GM21717 (cell line): ENCODE data around the gene ATPAF2.

ENCODE experiments used
- ATAC-seq: cut with Tn5 transposase; IDR thresholded peaks from one replicate; pipeline ENCODE4 v1.9.1; 2021; ENCODE audit warnings: mild to moderate bottlenecking, moderate library complexity; ENCODE audit not compliant: unreplicated experiment

Gene ATPAF2

DNA sequence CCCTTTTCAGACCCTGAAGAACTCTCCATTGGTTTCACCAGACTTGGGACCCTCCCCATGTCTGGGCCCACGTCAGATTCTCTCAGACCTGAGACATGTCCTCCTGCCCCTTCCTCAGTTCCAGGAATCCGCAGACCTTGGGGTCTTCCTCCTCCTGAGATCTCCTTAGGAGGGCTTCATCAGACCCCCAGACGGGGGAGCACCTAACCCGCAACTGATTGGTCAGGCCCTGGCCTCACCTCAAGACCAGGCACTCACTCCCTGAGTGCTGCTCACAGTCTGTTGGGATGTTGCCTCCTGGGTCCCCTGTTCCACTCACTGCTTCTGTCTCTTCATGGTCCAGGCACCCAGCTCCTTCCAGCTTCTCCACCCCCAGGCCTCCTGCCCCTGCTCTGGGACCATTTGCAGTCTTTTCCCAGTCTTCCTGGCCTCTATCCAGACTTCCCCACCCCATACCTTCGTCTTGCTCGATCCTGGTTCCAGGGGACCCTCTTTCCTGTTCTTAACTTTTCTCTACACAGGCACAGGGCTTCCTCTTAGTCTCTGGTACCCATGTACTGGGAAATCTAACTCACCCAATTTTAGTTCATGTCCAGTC is 1.4 kb upstream of the ATPAF2 start:
- ATAC-seq = peak; percentile 3

DNA sequence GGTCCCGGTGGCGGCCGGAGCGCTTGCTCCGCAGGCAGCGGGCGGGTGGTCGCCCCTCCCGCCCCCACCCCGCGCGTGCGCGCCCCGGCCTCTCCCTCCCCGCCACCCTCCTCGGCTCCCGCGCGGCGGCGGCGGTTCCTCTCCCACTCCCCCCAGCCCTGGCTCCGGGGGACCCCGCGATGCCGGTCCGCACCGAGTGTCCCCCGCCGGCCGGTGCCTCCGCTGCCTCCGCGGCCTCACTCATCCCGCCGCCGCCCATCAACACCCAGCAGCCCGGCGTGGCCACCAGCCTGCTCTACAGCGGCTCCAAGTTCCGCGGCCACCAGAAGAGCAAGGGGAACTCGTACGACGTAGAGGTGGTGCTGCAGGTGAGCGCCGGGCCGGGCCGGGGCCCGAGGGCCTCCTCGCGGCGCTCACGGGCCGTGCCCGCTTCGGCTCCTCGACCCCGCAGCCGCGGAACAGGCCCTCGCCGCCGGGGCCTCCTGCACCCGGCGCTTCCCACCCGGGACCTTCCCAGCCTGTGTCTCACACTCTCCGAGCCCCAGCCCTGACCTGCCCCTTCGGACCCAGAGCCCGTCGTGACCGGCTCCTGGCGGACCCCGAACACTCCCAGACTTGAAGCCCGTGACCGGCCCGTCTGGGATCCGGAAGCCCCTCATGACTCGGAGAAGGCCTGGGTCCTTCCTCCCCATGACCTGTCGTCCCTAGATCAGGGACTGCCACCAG is 730 bp upstream of the ATPAF2 start:
- peak; percentile 3 for ATAC-seq

DNA sequence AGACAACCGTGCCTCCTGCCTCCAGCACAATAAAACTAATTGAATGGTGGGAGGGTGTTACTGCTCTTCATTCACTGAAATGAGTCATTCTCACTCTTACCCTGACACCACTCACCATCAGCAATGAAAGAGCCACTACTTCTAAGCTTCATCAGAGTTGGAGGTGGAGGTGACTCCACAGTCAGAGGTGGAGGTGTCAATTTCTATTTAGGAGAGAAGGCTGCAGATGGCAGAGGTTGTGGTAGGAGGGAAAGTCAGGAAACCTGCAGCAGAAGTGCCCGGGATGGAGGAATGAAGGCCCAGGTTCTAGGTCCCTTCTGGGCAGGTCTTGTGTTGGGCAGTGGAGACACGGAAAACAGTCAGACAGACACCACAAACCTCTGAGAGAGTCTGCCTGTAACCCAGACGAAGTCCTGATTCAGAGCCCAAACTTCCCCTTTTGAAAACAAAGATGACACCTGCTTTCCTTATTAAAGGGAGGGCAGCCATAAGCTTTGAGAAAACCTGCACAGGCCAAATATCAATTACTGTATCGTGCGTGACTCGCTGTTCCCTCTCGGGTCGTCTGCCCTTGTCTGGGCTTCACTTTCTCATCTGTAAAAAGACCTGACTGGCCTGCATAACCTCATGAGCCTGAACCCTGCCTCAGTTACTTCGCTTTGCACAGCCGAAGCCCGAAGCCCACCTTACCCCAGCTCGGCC is 668 bp downstream of the ATPAF2 start:
- no peak for ATAC-seq

DNA sequence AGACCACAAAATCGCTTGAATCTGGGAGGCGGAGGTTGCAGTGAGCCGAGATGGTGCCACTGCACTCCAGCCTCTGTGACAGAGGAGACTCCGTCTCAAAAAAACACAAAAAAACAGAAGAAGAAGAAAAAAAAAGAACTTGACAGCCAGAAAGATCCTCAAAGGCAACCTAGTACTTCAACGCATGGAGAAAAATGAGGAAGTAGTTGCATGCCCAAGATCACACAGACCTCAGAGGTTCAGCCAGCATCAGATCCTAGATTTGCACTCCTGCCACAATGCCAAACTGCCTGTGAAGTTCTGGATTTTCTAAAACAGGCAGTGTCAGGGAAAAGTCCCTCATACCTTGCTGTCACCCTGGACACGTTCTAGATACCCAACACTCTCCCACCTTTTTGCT is 1.5 kb downstream of the ATPAF2 start:
- no peak for ATAC-seq

DNA sequence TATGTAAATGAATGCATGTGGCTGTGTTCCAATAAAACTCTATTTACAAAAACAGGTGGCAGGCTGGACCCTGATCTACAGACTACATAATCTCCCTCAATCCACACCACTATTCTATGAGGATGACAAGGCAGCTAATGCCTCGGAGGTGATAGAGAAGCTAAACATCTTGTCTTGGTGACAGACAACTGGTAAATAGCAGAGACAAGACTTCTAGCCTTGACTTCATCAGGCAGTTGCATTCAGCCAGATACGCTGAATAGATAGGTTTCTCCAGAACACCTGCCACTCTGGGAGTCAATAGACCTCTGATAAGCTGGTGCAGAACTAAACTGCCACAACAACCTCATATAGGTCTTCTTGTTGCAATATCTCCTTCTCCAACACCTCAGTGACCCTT is 3.3 kb downstream of the ATPAF2 start:
- no peak for ATAC-seq

DNA sequence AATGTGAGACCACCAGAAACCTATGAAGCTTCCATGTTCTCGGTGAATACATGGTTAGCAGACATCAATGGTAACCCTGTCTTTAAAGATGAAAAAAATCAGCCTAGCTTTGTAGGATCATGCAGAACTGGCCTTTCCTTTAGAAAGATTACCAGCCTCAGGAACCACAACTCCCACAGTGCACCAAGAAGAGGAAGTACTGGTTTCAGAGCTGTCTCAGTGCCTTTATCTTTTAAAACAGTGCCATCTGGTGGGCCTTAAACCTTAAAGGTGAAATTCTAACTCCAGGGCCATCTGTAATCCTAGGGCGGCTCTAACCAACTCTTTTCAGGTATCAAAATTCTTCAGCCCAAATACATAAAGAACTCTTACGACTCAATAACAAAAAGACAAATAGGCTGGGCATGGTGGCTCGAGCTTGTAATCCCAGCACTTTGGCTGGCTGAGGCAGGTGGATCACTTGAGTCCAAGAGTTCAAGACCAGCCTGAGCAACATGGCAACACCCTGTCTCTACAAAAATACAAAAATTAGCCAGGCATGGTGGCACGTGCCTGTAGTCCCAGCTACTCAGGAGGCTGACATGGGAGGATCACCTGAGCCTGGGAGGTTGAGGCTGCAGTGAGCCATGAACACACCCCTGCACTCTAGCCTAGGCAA is 5.4 kb downstream of the ATPAF2 start:
- peak; percentile 59 for ATAC-seq

DNA sequence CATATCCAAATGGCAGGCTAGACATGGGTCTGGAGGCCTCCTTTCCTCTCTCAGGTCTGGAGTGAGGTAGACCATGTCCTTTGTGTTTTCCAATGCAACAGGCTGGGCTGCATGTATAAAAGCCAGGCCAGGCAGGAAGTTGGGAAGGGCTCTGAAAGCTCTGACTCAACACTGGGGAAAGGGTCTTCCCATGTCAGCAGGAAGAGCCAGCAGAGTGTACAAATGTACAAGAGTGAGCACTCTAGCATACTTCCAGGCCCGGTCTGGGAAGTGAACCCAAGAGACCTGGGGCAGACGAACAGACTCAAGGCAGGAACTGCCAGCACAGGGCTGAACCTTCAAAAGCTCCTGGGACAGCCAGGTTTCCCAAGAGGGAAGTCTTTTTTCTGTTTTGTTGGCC is 7.0 kb downstream of the ATPAF2 start:
- ATAC-seq = no peak

DNA sequence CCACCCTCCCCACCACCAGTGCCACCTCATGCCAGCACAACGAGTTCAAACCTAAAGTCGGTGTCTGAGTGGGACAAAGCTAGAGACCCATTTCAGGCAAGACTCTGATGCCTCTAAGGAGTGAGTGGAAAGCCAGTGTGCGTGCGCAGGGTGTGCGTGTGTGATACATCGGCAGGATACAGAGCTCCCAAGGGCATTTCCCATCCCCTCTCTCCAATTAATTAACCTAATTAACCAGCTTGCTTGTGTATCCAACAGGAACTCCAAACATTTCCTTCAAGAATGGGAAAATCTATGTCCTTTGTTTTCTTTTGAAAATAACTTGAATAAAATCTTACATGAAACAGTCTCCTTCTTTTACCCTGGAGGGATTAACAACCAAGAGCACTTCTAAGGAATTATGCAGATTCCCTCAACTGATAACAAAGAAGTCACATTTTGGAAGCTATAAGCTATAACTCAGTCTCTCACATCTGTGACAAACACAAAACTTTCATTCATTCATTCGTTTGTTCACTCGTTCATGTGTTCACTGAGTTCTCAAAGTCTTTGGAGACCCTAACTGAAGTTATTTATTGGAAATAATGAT is 9.9 kb downstream of the ATPAF2 start:
- ATAC-seq = no peak

DNA sequence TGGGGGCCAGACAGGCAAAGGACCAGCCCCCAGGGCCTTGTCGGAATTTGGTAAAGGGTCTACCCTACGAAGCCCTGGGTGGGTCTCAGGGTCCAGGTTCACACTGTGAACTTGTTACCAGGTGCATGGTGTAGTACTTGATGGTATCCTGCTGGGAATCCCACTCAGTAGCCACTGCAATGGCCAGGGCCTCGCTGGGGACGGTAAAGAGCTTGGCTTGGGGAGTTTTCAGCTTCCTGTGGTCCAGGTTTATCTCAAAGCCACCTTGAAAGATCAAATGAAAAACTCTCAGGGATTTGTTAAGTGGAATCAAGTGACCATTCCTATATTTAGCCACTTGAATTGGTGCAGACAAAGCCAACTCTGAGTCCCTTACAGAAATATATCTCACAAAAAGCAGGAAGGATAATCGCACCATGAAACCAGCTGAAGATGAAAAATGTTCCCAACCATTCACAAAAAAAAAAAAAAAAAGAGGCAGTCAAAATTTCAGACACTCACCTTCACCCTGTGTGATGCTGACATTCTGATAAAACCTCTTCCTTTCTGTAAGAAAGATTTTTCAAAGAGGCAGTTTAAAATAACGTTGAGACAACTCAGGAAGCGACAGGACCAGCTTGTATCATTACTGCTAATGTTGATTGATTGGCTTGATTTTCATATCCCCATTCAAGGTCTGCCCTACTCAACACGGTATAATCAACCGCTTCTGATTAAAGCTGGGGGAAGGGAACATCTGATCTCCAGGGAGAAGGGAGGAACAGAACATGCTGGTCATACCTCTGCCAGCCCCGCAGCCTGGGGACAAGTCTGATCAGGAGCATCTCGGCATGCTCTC is 10.6 kb downstream of the ATPAF2 start:
- no peak for ATAC-seq

DNA sequence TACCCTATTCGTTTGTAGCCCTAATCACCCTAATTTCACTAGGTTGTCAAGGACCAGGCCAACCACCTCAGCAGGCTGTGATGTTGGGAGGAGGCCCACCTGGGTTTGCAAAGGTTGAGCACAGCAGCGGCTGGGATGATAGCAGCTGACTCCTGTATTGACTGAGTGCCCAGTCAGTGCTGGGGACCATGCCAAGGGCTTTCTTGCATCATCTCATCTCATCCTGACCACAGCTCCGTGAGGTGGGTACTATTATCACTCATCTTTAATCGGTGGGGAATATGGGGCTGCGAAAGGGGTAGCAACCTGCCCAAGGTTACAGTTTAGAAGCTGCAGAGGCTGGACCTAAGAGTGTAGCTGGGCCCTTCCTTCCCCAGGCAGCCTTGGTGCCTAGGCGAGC is 11.7 kb downstream of the ATPAF2 start:
- no peak for ATAC-seq

DNA sequence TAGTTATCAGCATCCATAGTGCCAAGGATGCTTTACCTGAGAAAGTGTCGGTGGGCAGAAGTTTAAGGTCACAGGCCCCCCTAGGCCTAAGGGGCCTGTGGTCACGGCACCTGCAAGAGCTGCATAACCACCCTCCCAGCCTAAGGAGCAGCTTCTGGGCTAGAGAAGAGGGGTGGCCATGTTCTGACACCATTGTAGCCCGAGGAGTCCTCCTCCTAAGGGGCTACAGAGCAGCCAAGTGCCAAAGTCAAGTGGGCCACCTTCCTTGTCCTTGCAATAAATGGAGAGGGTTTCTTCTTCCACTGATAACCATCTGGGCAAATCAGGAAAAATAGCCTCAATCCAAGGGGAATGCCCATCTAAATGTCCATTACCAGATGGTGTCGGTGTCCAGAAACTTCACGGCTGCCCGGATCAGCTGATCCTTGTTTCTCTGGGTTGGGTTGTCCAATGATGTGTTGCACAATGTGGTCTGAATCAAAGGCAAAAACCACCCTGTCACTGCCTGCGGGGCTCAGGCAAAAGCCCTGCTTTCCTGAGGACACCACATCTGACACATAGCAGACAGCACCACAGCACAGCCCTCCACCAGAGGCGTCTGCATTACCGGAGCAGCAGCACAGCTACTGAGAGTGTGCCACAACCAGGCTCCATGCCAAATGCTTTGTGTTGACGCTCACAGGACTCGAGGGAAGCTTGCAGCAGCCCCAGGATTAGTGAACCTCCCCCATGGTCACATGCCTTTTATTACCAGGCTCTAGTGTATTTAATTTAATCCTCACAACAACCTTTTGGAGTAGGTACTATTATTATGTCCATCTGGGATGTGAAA is 12.8 kb downstream of the ATPAF2 start:
- no peak for ATAC-seq

DNA sequence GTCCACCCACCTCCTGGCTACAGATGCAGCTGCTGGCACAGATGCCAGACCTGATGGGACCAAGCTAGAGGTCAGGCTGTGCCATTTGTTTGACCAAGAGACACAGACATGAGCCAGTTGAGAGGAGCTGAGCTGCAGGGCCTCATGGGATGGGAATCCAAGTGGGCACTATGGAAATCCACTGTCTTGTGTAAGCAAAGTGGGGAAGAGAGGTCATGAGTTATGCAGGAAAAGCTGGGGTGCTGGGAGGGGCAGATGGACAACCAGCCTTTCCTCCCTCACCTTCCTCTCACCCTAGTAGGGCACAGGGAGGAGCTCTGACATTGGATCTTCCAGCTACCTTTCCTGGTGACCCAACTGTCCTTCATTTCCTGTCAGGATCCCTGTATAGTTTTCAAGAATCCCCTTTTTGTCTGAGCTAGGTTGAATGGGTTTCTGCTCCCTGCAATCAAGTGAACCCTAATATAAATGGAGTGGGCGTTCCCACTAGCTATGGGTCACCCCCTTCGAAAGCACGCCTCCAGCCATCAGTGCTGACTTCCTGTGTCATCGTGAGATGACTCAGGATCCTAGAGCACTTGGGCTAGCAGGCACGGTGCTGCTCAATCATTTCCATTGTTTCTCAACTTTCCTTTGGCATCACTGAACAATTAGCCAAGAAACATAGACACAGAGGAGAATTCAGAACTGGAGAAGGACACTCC is 13.6 kb downstream of the ATPAF2 start:
- ATAC-seq = no peak

DNA sequence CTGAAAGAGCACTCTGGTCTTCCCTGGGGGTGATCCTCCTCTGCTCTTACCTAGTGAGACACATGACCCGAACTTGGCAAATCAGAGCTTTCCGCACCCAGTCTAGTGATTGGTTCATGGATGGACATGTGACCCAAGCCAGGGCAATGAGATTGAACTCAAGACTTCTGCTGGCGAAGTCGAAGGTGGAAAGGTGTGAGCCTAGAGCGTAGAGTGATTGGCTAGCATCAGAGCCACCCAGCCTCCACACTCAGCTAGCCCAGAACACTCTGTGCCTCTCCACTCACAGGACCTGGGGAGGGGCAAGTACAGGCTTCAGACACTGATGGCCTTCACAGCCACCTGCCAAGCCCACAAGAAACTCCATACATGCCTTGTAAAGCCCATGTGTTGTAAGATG is 17.6 kb downstream of the ATPAF2 start:
- no peak for ATAC-seq

DNA sequence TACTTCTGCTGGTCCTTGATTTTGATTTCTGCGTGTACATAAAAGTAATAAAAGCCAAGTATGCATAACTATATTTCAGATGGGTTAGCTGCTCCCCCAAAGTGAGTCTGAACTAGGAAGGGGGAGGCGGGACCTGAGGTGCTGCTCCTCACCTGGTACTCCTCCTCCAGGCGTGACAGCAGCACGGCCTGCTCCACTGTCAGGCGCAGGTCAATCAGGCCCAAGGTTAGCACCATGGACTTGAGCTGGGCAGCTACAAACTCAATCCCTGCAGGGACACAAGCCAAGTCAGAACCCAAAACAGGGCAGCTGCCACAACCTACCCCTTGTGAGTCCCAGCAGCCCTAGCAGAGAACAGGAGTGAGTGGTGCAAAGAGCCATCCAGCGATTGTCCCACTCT is 18.0 kb downstream of the ATPAF2 start:
- no peak for ATAC-seq

DNA sequence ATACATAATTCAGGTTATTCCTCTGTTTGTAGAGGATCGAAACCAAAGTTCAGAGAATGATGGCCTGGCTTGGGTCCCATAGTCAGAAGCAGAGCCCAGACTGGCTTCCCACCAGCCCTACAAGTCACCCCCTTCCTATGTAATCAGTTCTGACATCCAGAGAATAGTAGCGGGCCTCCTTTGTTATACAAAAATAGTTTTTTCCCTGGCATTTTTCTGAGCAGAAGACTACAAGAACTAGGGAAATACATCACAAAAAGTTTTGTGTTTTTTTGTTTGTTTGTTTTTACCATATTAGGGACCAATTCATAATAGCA is 19.2 kb downstream of the ATPAF2 start:
- ATAC-seq = no peak

DNA sequence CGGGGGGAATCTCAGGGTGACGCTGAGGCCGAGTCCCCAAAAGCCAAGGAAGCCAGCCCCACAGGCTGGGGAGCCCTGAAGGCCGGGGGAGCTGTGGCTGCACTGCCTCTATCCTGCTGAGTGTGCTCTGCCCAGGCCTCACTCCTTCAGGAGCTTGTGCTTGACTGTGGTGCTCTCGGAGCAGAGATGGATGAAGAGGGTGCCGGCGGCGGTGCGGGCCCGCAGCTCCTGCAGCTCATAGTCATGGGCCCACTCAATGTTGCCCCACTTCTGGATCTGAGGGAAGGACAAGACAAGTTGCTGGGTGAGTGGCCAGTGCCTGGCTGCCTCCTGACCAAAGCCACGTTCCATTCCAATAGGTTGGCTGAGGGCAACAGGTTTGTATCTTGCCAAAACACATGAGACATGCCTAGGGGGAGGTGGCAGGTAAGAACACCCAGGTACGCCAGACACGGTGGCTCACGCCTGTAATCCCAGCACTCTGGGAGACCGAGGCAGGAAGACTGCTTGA is 20.5 kb downstream of the ATPAF2 start:
- ATAC-seq = no peak

DNA sequence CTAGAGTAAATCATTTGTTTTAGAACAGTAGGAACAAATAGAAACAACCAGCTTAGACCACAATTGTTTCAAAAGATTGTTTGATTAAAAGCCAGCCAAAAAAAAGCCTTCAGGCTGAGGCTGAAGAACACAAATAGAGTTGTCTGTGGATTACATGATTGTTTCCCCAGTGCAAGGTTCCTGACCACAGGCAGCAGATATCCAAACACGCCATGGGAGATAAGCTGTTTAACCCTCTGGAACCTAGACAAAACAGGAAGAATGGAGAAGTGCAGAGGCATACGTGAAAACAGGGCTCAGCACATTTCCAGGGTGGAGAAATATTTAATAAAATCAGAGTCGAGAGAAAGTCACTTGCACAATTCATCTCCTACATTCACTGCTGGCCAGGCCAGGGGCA is 21.0 kb downstream of the ATPAF2 start:
- ATAC-seq = no peak

DNA sequence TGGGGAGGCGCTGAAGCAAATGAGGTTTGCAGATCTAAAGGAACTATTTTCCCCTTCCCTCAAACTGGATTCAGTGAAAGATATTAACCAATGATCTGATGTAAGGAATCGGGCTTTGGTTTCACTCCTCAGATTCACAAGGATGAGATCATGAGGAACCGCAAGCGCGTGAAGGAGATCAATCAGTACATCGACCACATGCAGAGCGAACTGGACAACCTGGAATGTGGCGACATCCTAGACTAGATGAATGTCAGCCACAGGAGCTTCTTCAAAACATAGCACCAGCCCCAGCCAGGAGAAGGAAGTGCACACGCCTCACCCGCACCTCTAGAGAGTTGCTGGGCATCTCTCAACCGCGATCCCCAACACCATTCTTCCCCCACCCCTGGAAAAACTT is 22.5 kb downstream of the ATPAF2 start:
- no peak for ATAC-seq

DNA sequence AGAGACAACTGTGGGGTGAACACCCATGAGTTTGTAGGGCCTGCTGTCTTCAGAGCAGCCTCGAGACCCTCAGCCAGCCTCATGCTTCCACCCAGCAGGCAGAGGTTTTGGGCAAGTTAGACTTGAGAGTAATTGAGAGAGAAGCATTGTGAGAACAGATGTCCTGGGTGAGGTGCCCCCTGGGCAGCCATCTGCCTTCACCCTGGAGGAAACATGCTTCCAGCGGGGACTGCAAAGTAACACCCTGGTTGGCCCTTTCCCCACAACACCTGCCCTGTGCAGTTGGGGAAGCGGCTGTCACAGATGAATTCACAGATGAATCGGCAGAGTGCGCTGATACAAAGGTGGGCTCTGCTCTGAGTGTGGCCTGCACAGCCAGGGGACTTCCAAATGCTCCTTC is 23.4 kb downstream of the ATPAF2 start:
- no peak for ATAC-seq
